A549 (cell line): Measurements from ENCODE around the gene STAT5A. TPM values are rescaled to one million over a fixed set of nuclear protein-coding genes. Genes with fewer than 3 reads are reported as not detected.

Experiments
- ATAC-seq, 2 experiments: fragments of 200-7000 bp in 1 of 2; fragments of >200 bp in 1 of 2; cut with Nextera tagmentation in 1 of 2; cut with Tn5 transposase in 1 of 2; 3 replicates each; pipeline versions ENCODE4 v1.8.0 to v1.9.1; 2018 to 2020; ENCODE audit warnings: mild to moderate bottlenecking in 1 of 2, moderate library complexity in 1 of 2
- CTCF ChIA-PET: fragments of 300-600 bp; sonication (Branson Sonifier 250); formaldehyde crosslinking; extraction: SDS; loops from one replicate; lab custom pipeline; 2021; ENCODE audit warnings: antibody characterized with exemption, inconsistent platforms; lab: Yijun Ruan, JAX
- POLR2A ChIA-PET: fragments of 350-600 bp; formaldehyde crosslinking; extraction: SDS; loops from one replicate; lab custom pipeline; 2021; ENCODE audit warnings: antibody characterized with exemption, inconsistent platforms; lab: Yijun Ruan, JAX
- DNase-seq, 2 experiments: peaks; one replicate each; pipeline versions ENCODE4 v3.0.0 to v3.0.0-alpha.2; 2011 to 2016; ENCODE audit warnings: low read depth in 1 of 2, low spot score in 1 of 2
- FAIRE-seq: peaks from 2 replicates; lab custom pipeline; 2011; peaks lifted over from hg19 to GRCh38; lab: Jason Lieb, UNC
- H3K27ac ChIP-seq, 2 experiments: fragments of >200 bp; sonication (Bioruptor Twin); formaldehyde crosslinking; 3 replicates each; pipeline ENCODE4 v1.5.1; 2016 to 2017
- H3K4me1 ChIP-seq: fragments of >200 bp; sonication (Bioruptor Twin); formaldehyde crosslinking; 3 replicates; pipeline ENCODE4 v1.6.1; 2016
- H3K4me2 ChIP-seq: fragments of >200 bp; sonication (Bioruptor Twin); formaldehyde crosslinking; 3 replicates; pipeline ENCODE4 v1.6.1; 2016
- H3K4me3 ChIP-seq: fragments of >200 bp; sonication (Bioruptor Twin); formaldehyde crosslinking; 3 replicates; pipeline ENCODE4 v1.5.1; 2016
- H3K9me3 ChIP-seq: fragments of >200 bp; sonication (Bioruptor Twin); formaldehyde crosslinking; 3 replicates; pipeline ENCODE4 v1.6.1; 2016
- CBX2 ChIP-seq: fragments of 200-600 bp; sonication (generic); IDR thresholded peaks from 2 replicates; pipeline ENCODE4 v1.6.1; 2016; ENCODE audit warnings: low read depth, mild to moderate bottlenecking, borderline replicate concordance
- CEBPB ChIP-seq, 2 experiments: fragments of >200 bp in 1 of 2; sonication (Bioruptor Twin) in 1 of 2; formaldehyde crosslinking in 1 of 2; IDR thresholded peaks; 2 replicates each; pipeline ENCODE4 v1.6.1; 2012 to 2016
- E2F6 ChIP-seq: IDR thresholded peaks from 2 replicates; pipeline ENCODE4 v1.6.1; 2012; ENCODE audit warnings: low read depth, borderline replicate concordance
- EP300 ChIP-seq, 2 experiments: fragments of >200 bp; sonication (Bioruptor Twin); formaldehyde crosslinking; IDR thresholded peaks; 2 replicates in 1 of 2; 3 replicates in 1 of 2; pipeline ENCODE4 v1.6.1; 2016 to 2017
- FOSB ChIP-seq: fragments of 250-450 bp; sonication (Bioruptor Pico); IDR thresholded peaks from 2 replicates; pipeline ENCODE4 v1.5.0; 2020; ENCODE audit warnings: mild to moderate bottlenecking, moderate library complexity
- GATA3 ChIP-seq: IDR thresholded peaks from 2 replicates; pipeline ENCODE4 v1.6.1; 2012; ENCODE audit warnings: borderline replicate concordance
- HDAC2 ChIP-seq: fragments of 200-600 bp; sonication (generic); IDR thresholded peaks from 2 replicates; pipeline ENCODE4 v1.6.1; 2016
- HEYL ChIP-seq: fragments of 250-450 bp; sonication (Bioruptor Pico); IDR thresholded peaks from 2 replicates; pipeline ENCODE4 v1.8.0; 2021; ENCODE audit warnings: mild to moderate bottlenecking, moderate library complexity
- HMGXB4 ChIP-seq: fragments of 250-450 bp; sonication (Bioruptor Pico); IDR thresholded peaks from 2 replicates; pipeline ENCODE4 v1.5.0; 2021; ENCODE audit warnings: mild to moderate bottlenecking, moderate library complexity, borderline replicate concordance
- HOXA7 ChIP-seq: fragments of 250-450 bp; sonication (Bioruptor Pico); IDR thresholded peaks from 2 replicates; pipeline ENCODE4 v1.5.0; 2020; ENCODE audit warnings: mild to moderate bottlenecking, moderate library complexity
- JUNB ChIP-seq: fragments of >200 bp; sonication (Bioruptor Twin); formaldehyde crosslinking; IDR thresholded peaks from 2 replicates; pipeline ENCODE4 v1.6.1; 2016
- KDM5A ChIP-seq: fragments of 200-600 bp; sonication (generic); IDR thresholded peaks from 2 replicates; pipeline ENCODE4 v1.6.1; 2016; ENCODE audit warnings: antibody characterized with exemption, mild to moderate bottlenecking
- NPAS2 ChIP-seq: fragments of 250-450 bp; sonication (Bioruptor Pico); IDR thresholded peaks from 2 replicates; pipeline ENCODE4 v1.8.0; 2022; ENCODE audit warnings: mild to moderate bottlenecking, moderate library complexity, borderline replicate concordance
- NR3C1 ChIP-seq: fragments of >200 bp; sonication (Bioruptor Twin); formaldehyde crosslinking; IDR thresholded peaks from 3 replicates; pipeline ENCODE4 v1.6.1; 2017
- PBX3 ChIP-seq: IDR thresholded peaks from 2 replicates; pipeline ENCODE4 v1.6.1; 2012
- RAD21 ChIP-seq, 2 experiments: fragments of >200 bp in 1 of 2; sonication (Bioruptor Twin) in 1 of 2; formaldehyde crosslinking in 1 of 2; IDR thresholded peaks in 1 of 2; conservative IDR thresholded peaks in 1 of 2; 2 replicates in 1 of 2; 3 replicates in 1 of 2; pipeline ENCODE4 v1.6.1; 2012 to 2018; ENCODE audit warnings: inconsistent platforms in 1 of 2
- RCOR1 ChIP-seq: fragments of 150-350 bp; IDR thresholded peaks from 2 replicates; pipeline ENCODE4 v1.6.1; 2014; ENCODE audit warnings: antibody characterized with exemption, low read length, low read depth
- REST ChIP-seq: fragments of 200-600 bp; sonication (generic); IDR thresholded peaks from 2 replicates; pipeline ENCODE4 v1.6.1; 2016; ENCODE audit warnings: antibody characterized with exemption, mild to moderate bottlenecking, moderate library complexity
- TP53 ChIP-seq: fragments of 250-450 bp; sonication (Bioruptor Pico); IDR thresholded peaks from 2 replicates; pipeline ENCODE4 v1.5.0; 2021; ENCODE audit warnings: mild to moderate bottlenecking, moderate library complexity
- WGBS: methylation state at CpG from one replicate; pipeline ENCODE4 v1.1.6; 2017; ENCODE audit errors: missing lambda C conversion rate; 5-methylcytosine and 5-hydroxymethylcytosine counted together
- polyA plus RNA-seq, 4 experiments: library from polyadenylated mRNA; depleted of rRNA in 3 of 4; stranded (reverse); fragments of >200 nt; fragmentation: RNase III in 1 of 4; extraction: RNeasy Plus Mini Kit Qiagen cat#74134 plus additional on column Dnase treatment in 1 of 4; gene quantifications; 2 replicates in 3 of 4; 3 replicates in 1 of 4; pipeline ENCODE4 v1.2.3, GENCODE V29; 2011 to 2017

Gene STAT5A
- polyA plus RNA-seq, 2 of the 4 experiments (the other 2 are of a cell fraction): 2.2 to 4.0 TPM

- ChIA-PET POLR2A (no interaction called here), CTCF (interaction anchor here (0.6 to 2.0 kb wide), 8 partner anchors 12 to 245 kb away, joined by 3 to 9 read pairs (median 3); no protein-coding TSS in a partner anchor)
- no peak overlapping the region for H3K27ac ChIP-seq
- H3K9me3 ChIP-seq: no peaks in the 10 kb centered on the region
- H3K4me2 ChIP-seq: no peak overlapping the region
- TF ChIP-seq HMGXB4 (CRISPR knock-in tag) (no peak), NR3C1 (no peak), HDAC2 (no peak), REST (no peak), RAD21 (conservative IDR thresholded peaks at IDR 0.05 in 1 of 2, IDR thresholded peaks at IDR 0.05 in 1 of 2) (no peak), PBX3 (no peak)
- FAIRE-seq: no peak
- H3K4me1 ChIP-seq: peaks cover 6% of the 10 kb centered on the region
- no peak for DNase-seq
- 78% methylated on average over 7 of the region's 7 CpGs for WGBS
- ATAC-seq: no peak
- no peak overlapping the region for H3K4me3 ChIP-seq
These were observed 6.7 kb upstream of the STAT5A start for GRCh38 chr17:42281571-42282096.

GRCh38 chr17:42282478-42283080 is 5.7 kb upstream of the STAT5A start:
- TF ChIP-seq GATA3 (no peak), E2F6 (no peak), HEYL (CRISPR knock-in tag) (no peak), JUNB (no peak), CEBPB (IDR thresholded peaks at IDR 0.05) (no peak), EP300 (IDR thresholded peaks at IDR 0.05) (no peak), KDM5A (no peak), RCOR1 (no peak), NPAS2 (CRISPR knock-in tag) (no peak), TP53 (CRISPR knock-in tag) (no peak), HOXA7 (CRISPR knock-in tag) (no peak), FOSB (CRISPR knock-in tag) (no peak), CBX2 (no peak)
- TF ChIP-seq, all 56 proteins: peak for 0
- 87% methylated on average over 6 of the region's 6 CpGs for WGBS
- H3K27ac ChIP-seq: no peak overlapping the region
- peaks cover 8% of the 10 kb centered on the region; the same call in 2 of the 3 replicates for H3K4me1 ChIP-seq
- DNase-seq (no peak), ATAC-seq (peak; percentile 30 to 42; a peak in 3 of 6 replicates), FAIRE-seq (no peak)
- H3K4me2 ChIP-seq: no peak overlapping the region
- no peak overlapping the region for H3K4me3 ChIP-seq
- no peaks in the 10 kb centered on the region for H3K9me3 ChIP-seq
- ChIA-PET POLR2A (interaction anchor here (0.7 kb wide), 1 partner anchor 1920 kb away, joined by 3 read pairs; no protein-coding TSS in a partner anchor), CTCF (interaction anchor here (0.8 to 2.0 kb wide), 6 partner anchors 27 to 244 kb away, joined by 3 to 9 read pairs (median 4); no protein-coding TSS in a partner anchor)
